ENCODE results near the gene IL9.

IL9 gene

GRCh38 chr5:135891791-135892190 is 3.9 kb downstream of the IL9 start:
- DNase-seq (ENCODE audit: low read depth in 2 of 3, low spot score in 2 of 3): no peak

GRCh38 chr5:135891268-135891667 is 4.4 kb downstream of the IL9 start:
- no peak for DNase-seq (ENCODE audit: low read depth in 2 of 3, low spot score in 2 of 3)

- peak in 2 of 3 experiments; percentile 31 to 36 for DNase-seq (ENCODE audit: low read depth in 2 of 3, low spot score in 2 of 3)
These were observed 4.8 kb downstream of the IL9 start for GRCh38 chr5:135890867-135891266.

GRCh38 chr5:135890296-135890695 is 5.3 kb downstream of the IL9 start:
- DNase-seq (ENCODE audit: low read depth in 2 of 3, low spot score in 2 of 3): no peak

GRCh38 chr5:135887881-135888614 is 7.6 kb downstream of the IL9 start:
- no peak for DNase-seq (ENCODE audit: low read depth in 2 of 3, low spot score in 2 of 3)

- DNase-seq (ENCODE audit: low read depth in 2 of 3, low spot score in 2 of 3): peak; percentile 24 to 40 (median 32)
These were observed 8.2 kb downstream of the IL9 start for GRCh38 chr5:135887447-135887864.

- no peak for DNase-seq (ENCODE audit: low read depth in 2 of 3, low spot score in 2 of 3)
These were observed 9.5 kb downstream of the IL9 start for GRCh38 chr5:135886136-135886535.

- no peak for DNase-seq (ENCODE audit: low read depth in 2 of 3, low spot score in 2 of 3)
These were observed 10.6 kb downstream of the IL9 start for GRCh38 chr5:135885031-135885430.

- DNase-seq (ENCODE audit: low read depth in 2 of 3, low spot score in 2 of 3): no peak
These were observed 12.2 kb downstream of the IL9 start for GRCh38 chr5:135883441-135883840.

GRCh38 chr5:135883026-135883425 is 12.6 kb downstream of the IL9 start:
- no peak for DNase-seq (ENCODE audit: low read depth in 2 of 3, low spot score in 2 of 3)

- DNase-seq (ENCODE audit: low read depth in 2 of 3, low spot score in 2 of 3): no peak
These were observed 13.8 kb downstream of the IL9 start for GRCh38 chr5:135881819-135882218.

- no peak for DNase-seq (ENCODE audit: low read depth in 2 of 3, low spot score in 2 of 3)
These were observed 14.4 kb downstream of the IL9 start for GRCh38 chr5:135881244-135881643.

- no peak for DNase-seq (ENCODE audit: low read depth in 2 of 3, low spot score in 2 of 3)
These were observed 14.8 kb downstream of the IL9 start for GRCh38 chr5:135880801-135881200.

- DNase-seq (ENCODE audit: low read depth in 2 of 3, low spot score in 2 of 3): no peak
These were observed 15.4 kb downstream of the IL9 start for GRCh38 chr5:135880278-135880677.

GRCh38 chr5:135879591-135879990 is 16.1 kb downstream of the IL9 start:
- DNase-seq (ENCODE audit: low read depth in 2 of 3, low spot score in 2 of 3): no peak

- no peak for DNase-seq (ENCODE audit: low read depth in 2 of 3, low spot score in 2 of 3)
These were observed 17.5 kb downstream of the IL9 start for GRCh38 chr5:135878156-135878620.

GRCh38 chr5:135877570-135878155 is 18.0 kb downstream of the IL9 start:
- DNase-seq (ENCODE audit: low read depth in 2 of 3, low spot score in 2 of 3): no peak

GRCh38 chr5:135876146-135876545 is 19.5 kb downstream of the IL9 start:
- no peak for DNase-seq (ENCODE audit: low read depth in 2 of 3, low spot score in 2 of 3)

- no peak for DNase-seq (ENCODE audit: low read depth in 2 of 3, low spot score in 2 of 3)
These were observed 20.1 kb downstream of the IL9 start for GRCh38 chr5:135875567-135875966.

- DNase-seq (ENCODE audit: low read depth in 2 of 3, low spot score in 2 of 3): no peak
These were observed 21.2 kb downstream of the IL9 start for GRCh38 chr5:135874461-135874860.

GRCh38 chr5:135873831-135874230 is 21.8 kb downstream of the IL9 start:
- no peak for DNase-seq (ENCODE audit: low read depth in 2 of 3, low spot score in 2 of 3)

GRCh38 chr5:135871268-135871915 is 24.2 kb downstream of the IL9 start:
- DNase-seq (ENCODE audit: low read depth in 2 of 3, low spot score in 2 of 3): no peak

Measured in activated CD8-positive, alpha-beta memory T cell treated with anti-CD3 and anti-CD28 coated beads for 48 hours (primary cell).